ENCODE measurements around the gene RET.

DNA sequence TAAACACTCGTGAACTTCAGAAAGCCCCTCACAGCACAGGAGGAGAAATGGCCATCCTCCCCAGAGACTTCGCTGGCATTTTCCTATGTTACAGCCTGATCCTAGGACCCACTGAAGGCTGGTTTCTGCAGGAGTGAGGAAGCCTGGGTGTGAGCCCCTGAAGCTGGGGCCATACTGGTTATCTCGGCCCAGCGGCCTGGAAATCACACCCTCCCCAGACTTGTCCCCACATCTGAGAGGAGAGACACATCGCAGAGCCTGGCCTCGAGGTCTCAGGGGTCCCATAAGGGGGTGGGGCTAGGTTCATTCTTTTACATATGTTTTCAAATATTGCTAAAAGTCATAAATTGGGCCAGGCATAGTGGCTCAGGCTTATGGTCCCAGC lies 17.5 kb upstream of the RET start:
- TF ChIP-seq ISX (CRISPR knock-in tag; conservative IDR thresholded peaks at IDR 0.05) (no peak), FOXM1 (CRISPR knock-in tag; IDR thresholded peaks at IDR 0.05) (no peak), BCL6 (CRISPR knock-in tag; IDR thresholded peaks at IDR 0.05) (no peak), NR3C1 (CRISPR knock-in tag; IDR thresholded peaks at IDR 0.05) (no peak), ZFP90 (CRISPR knock-in tag; IDR thresholded peaks at IDR 0.05; ENCODE audit: borderline replicate concordance) (no peak), ZSCAN25 (CRISPR knock-in tag; IDR thresholded peaks at IDR 0.05) (no peak), ZZZ3 (CRISPR knock-in tag; IDR thresholded peaks at IDR 0.05; ENCODE audit: borderline replicate concordance) (no peak)
- TF ChIP-seq, protein P1, sequence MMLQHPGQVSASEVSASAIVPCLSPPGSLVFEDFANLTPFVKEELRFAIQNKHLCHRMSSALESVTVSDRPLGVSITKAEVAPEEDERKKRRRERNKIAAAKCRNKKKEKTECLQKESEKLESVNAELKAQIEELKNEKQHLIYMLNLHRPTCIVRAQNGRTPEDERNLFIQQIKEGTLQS (CRISPR knock-in tag; IDR thresholded peaks at IDR 0.05) = no peak

Data from HepG2 (cell line).